HepG2 (cell line): ENCODE measurements around the gene NFATC3. TPM values are rescaled to one million over a fixed set of nuclear protein-coding genes. Genes with fewer than 3 reads are reported as not detected.

Experiments
- ATAC-seq: fragments of 200-7000 bp; cut with Tn5 transposase; 3 replicates; pipeline ENCODE4 v1.9.1; 2020; ENCODE audit warnings: mild to moderate bottlenecking, moderate library complexity
- BruUV-seq: library from RNA; stranded (reverse); fragments of 400-500 nt; replicated peaks from 2 replicates; lab custom pipeline; 2021; lab: Mats Ljungman, UMichigan
- CTCF ChIA-PET: fragments of 300-600 bp; formaldehyde crosslinking; extraction: SDS; loops from one replicate; lab custom pipeline; 2021; ENCODE audit warnings: low total read pairs, inconsistent platforms, low intra/inter-chr PET ratio; lab: Yijun Ruan, JAX
- POLR2A ChIA-PET: fragments of 350-600 bp; sonication (Branson Sonifier 250); formaldehyde crosslinking; loops from one replicate; lab custom pipeline; 2020; ENCODE audit warnings: antibody characterized with exemption, inconsistent platforms; lab: Yijun Ruan, JAX
- DNase-seq: peaks from one replicate; pipeline ENCODE4 v3.0.0-alpha.2; 2015; ENCODE audit warnings: low spot score
- FAIRE-seq: peaks from 3 replicates; lab custom pipeline; 2011; peaks lifted over from hg19 to GRCh38; lab: Jason Lieb, UNC
- H2AFZ ChIP-seq: one replicate; pipeline ENCODE4 v1.6.1; 2011; ENCODE audit warnings: low read length, inconsistent platforms
- H3K27ac ChIP-seq: fragments of 300-600 bp; 3 replicates; pipeline ENCODE4 v1.8.0; 2011; ENCODE audit warnings: mixed run types, mild to moderate bottlenecking, mixed read lengths, low read length, inconsistent platforms; ENCODE audit not compliant: insufficient read depth; ENCODE audit errors: extremely low read length
- H3K27me3 ChIP-seq, 2 experiments: fragments of 200-600 bp in 1 of 2; 2 replicates in 1 of 2; 3 replicates in 1 of 2; pipeline versions ENCODE4 v1.6.0 to v1.8.0; 2011; ENCODE audit warnings: low read length in 2 of 2, mild to moderate bottlenecking in 2 of 2, moderate library complexity in 2 of 2, inconsistent platforms in 1 of 2; ENCODE audit not compliant: insufficient read depth in 2 of 2, control insufficient read depth in 1 of 2
- H3K36me3 ChIP-seq, 2 experiments: fragments of 200-600 bp in 1 of 2; replicated peaks in 1 of 2; 2 replicates in 1 of 2; 3 replicates in 1 of 2; pipeline versions ENCODE4 v1.5.1 to v1.8.0; 2011; ENCODE audit warnings: low read length in 2 of 2, inconsistent platforms in 1 of 2; ENCODE audit not compliant: insufficient read depth in 2 of 2, control insufficient read depth in 1 of 2
- H3K4me1 ChIP-seq: 2 replicates; pipeline ENCODE4 v1.5.1; 2012; ENCODE audit warnings: low read length, inconsistent platforms; ENCODE audit not compliant: insufficient read depth
- H3K4me2 ChIP-seq: 2 replicates; pipeline ENCODE4 v1.6.0; 2011; ENCODE audit warnings: low read depth, low read length, inconsistent platforms
- H3K4me3 ChIP-seq, 3 experiments: fragments of 200-600 bp in 1 of 3; sonication (generic), shearing (Covaris generic) in 1 of 3; replicated peaks in 1 of 3; 2 replicates each; pipeline ENCODE4 v1.5.1; 2011 to 2016; ENCODE audit warnings: low read length in 3 of 3, inconsistent platforms in 2 of 3, low read depth in 2 of 3, mild to moderate bottlenecking in 2 of 3, control low read depth in 1 of 3, mixed read lengths in 1 of 3; ENCODE audit not compliant: insufficient read depth in 1 of 3
- H3K79me2 ChIP-seq: one replicate; pipeline ENCODE4 v1.6.1; 2011; ENCODE audit warnings: low read length, inconsistent platforms; ENCODE audit not compliant: insufficient read depth
- H3K9ac ChIP-seq: 2 replicates; pipeline ENCODE4 v1.6.0; 2011; ENCODE audit warnings: mild to moderate bottlenecking, low read depth, low read length, inconsistent platforms; ENCODE audit not compliant: insufficient read depth
- H3K9me3 ChIP-seq: 2 replicates; pipeline ENCODE4 v1.5.1; 2012; ENCODE audit warnings: mild to moderate bottlenecking, low read length
- H4K20me1 ChIP-seq: 2 replicates; pipeline ENCODE4 v1.6.0; 2011; ENCODE audit warnings: inconsistent platforms, mild to moderate bottlenecking, low read length, moderate library complexity; ENCODE audit not compliant: insufficient read depth
- CEBPB ChIP-seq: IDR thresholded peaks from 2 replicates; pipeline ENCODE4 v1.6.1; 2011; ENCODE audit warnings: low read depth, low read length, improper control_type of control experiment, borderline replicate concordance
- FIP1L1 ChIP-seq: fragments of 200-400 bp; formaldehyde crosslinking; IDR thresholded peaks from 2 replicates; pipeline ENCODE4 v1.6.1; 2018; ENCODE audit warnings: low read depth, mild to moderate bottlenecking, low read length, moderate library complexity, borderline replicate concordance; ENCODE audit not compliant: insufficient read depth
- POLR2AphosphoS5 ChIP-seq: IDR thresholded peaks from 2 replicates; pipeline ENCODE4 v1.6.1; 2012; ENCODE audit warnings: low read depth, low read length
- POLR2G ChIP-seq: fragments of 200-400 bp; formaldehyde crosslinking; IDR thresholded peaks from 2 replicates; pipeline ENCODE4 v1.6.1; 2018; ENCODE audit warnings: mild to moderate bottlenecking, low read depth, low read length, moderate library complexity
- RBM22 ChIP-seq: fragments of 200-400 bp; formaldehyde crosslinking; optimal IDR thresholded peaks from 2 replicates; pipeline ENCODE3; 2017; ENCODE audit warnings: mild to moderate bottlenecking, low read length, moderate library complexity
- SP5 ChIP-seq: IDR thresholded peaks from 2 replicates; pipeline ENCODE4 v1.6.1; 2016; ENCODE audit warnings: low read depth, borderline replicate concordance
- ZBTB7B ChIP-seq: sonication (generic); formaldehyde crosslinking; IDR thresholded peaks from 2 replicates; pipeline ENCODE4 v1.4.0; 2020; ENCODE audit warnings: missing genetic modification reagents
- ZC3H13 ChIP-seq: sonication (generic); formaldehyde crosslinking; IDR thresholded peaks from 2 replicates; pipeline ENCODE4 v1.8.1; 2023; ENCODE audit warnings: mild to moderate bottlenecking, missing genetic modification reagents, moderate library complexity
- ZC3H4 ChIP-seq: sonication (generic); formaldehyde crosslinking; IDR thresholded peaks from 2 replicates; pipeline ENCODE4 v1.4.0; 2020; ENCODE audit warnings: missing genetic modification reagents, borderline replicate concordance
- ZNF670 ChIP-seq: sonication (generic); formaldehyde crosslinking; IDR thresholded peaks from 2 replicates; pipeline ENCODE4 v1.8.0; 2022; ENCODE audit warnings: mild to moderate bottlenecking, missing genetic modification reagents, borderline replicate concordance
- WGBS: methylation state at CpG from one replicate; pipeline ENCODE4 v1.1.6; 2017; ENCODE audit warnings: low lambda C conversion rate; 5-methylcytosine and 5-hydroxymethylcytosine counted together
- in situ Hi-C: cut with HindIII; loops from 2 replicates; pipeline ENCODE4 v1.10.0; 2017; ENCODE audit warnings: low pct_unique_long_range_greater_than_20kb; ENCODE audit not compliant: extremely low pct_ligation_motif_present
- intact Hi-C: fragments of 100-400 bp; cut with micrococcal nuclease; formaldehyde crosslinking; loops from one replicate; pipeline ENCODE4 v1.10.0; 2022; ENCODE audit not compliant: unreplicated experiment
- polyA plus RNA-seq, 8 experiments: library from polyadenylated mRNA; depleted of rRNA in 3 of 8; stranded (reverse) in 7 of 8; unstranded in 1 of 8; fragments of >200 nt; fragmentation: Illumina TruSeq in 4 of 8; extraction: Trizol in 4 of 8; gene quantifications; 2 replicates each; pipeline versions ENCODE4 v1.2.1 to v1.2.3, GENCODE V29; 2011 to 2016; ENCODE audit warnings: low read depth in 4 of 8, missing spikeins in 1 of 8, mixed read lengths in 1 of 8; ENCODE audit not compliant: insufficient read depth in 1 of 8
- total RNA-seq, 5 experiments: library from RNA; depleted of rRNA; stranded (reverse); fragments of >200 nt; fragmentation: Illumina TruSeq; extraction: Trizol; gene quantifications; 2 replicates each; pipeline ENCODE4 v1.2.3, GENCODE V29; 2016; ENCODE audit warnings: low read depth in 1 of 5
- TF ChIP-seq, protein P1 (sequence below): IDR thresholded peaks from 2 replicates; pipeline ENCODE4 v1.6.1; 2016; ENCODE audit warnings: low read depth, borderline replicate concordance

NFATC3 gene
- total and polyA plus RNA-seq, 2 of the 13 experiments (the other 11 are each of a cell fraction or from before 2014, with no cell fraction given): 52.6 to 62.7 TPM

DNA sequence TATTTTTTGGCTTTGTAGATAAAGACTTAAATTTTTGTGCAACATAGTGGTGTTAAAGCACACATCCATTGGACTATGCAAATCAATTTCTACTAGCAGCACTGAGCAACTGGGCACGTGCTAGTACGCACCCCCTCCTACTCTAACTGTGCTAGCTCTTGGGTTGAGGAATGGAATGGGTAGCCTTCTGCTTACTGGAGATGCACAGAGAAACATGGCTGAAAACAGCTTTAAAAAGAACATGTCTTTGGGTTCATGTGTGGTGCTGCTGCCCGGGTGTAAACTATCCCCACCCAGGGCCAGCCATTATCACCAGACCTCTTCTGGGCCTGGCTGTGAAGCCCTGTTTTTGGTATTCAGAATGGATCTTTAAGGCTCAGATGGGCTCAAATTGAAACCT, 143.5 kb downstream of the NFATC3 start:
- ChIA-PET CTCF (interaction anchor here (1.0 to 1.3 kb wide), 2 partner anchors 135 to 236 kb away, joined by 3 read pairs; no protein-coding TSS in a partner anchor), POLR2A (interaction anchor here (0.7 to 3.1 kb wide), 6 partner anchors 8 to 149 kb away, joined by 3 to 24 read pairs (median 4); partner anchors contain the start of genes ESRP2, NFATC3, PLA2G15 and PRMT7)
- no peak for DNase-seq

DNA sequence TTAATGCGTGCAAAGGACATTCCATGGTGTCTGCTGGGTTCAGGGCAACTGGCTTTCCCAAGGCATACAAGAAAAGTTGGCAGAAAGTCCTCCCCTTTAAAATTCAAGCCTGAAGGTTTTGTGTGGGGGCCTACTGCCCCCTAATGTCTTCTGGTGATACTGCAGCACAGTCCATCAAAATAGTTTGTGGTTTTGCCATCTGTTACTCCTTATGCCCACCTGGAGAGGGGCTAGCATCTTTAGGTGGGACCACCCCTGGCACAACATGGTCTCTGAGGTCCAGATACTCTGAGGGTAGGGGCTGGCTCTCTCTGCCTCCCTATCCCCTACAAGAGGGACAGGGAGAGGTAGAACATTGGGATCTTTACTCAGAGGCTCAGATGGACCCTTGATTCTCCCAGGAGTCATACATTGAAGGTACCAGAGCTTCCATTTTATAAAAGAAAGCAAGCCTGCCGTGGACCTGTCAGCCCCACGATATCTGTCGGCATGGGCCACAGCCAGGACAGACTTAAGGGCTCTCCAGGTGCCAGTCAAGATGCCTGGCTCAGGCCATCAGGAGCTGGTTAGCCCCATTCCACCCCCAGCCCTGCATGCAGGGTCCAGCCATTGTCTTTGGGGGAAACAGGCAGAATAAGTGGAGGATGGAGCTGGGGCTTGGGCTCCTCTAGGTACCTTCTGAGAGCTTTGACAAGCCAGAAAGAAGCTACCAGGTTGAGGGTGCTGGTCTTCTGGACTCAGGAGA, 144.4 kb downstream of the NFATC3 start:
- H3K27me3 ChIP-seq: no peaks in the 10 kb centered on the region
- no peak overlapping the region for H2AFZ ChIP-seq
- POLR2A ChIA-PET: interaction anchor here (0.6 to 1.5 kb wide), 6 partner anchors 9 to 179 kb away, joined by 3 to 5 read pairs (median 3); no protein-coding TSS in a partner anchor
- H3K79me2 ChIP-seq: peaks cover 13% of the 10 kb centered on the region
- H4K20me1 ChIP-seq: peaks cover 40% of the 10 kb centered on the region
- intact Hi-C loops (loop anchor here (1.0 to 5.0 kb wide), 3 partner anchors 37 to 237 kb away; no protein-coding TSS in a partner anchor), in situ Hi-C loops (loop anchor here (10.0 kb wide), 1 partner anchor 145 kb away; the partner anchor contains the start of gene NFATC3)
- H3K4me3 ChIP-seq: no peak overlapping the region
- H3K9me3 ChIP-seq: no peaks in the 10 kb centered on the region
- peak; percentile 64 for DNase-seq
- CTCF ChIA-PET: interaction anchor here (0.8 to 1.3 kb wide), 2 partner anchors 189 to 236 kb away, joined by 3 read pairs; no protein-coding TSS in a partner anchor
- peak; percentile 1; the same call in 1 of the 3 replicates for ATAC-seq
- H3K4me1 ChIP-seq: peaks cover 38% of the 10 kb centered on the region
- FAIRE-seq: peak; percentile 95
- no TSS peak for BruUV-seq
- H3K9ac ChIP-seq: no peak overlapping the region
- WGBS: 77% methylated on average over 4 of the region's 4 CpGs
- H3K36me3 ChIP-seq: peaks cover 39 to 77% of the 10 kb centered on the region in 2 experiments
- no peak overlapping the region for H3K4me2 ChIP-seq
- no peak overlapping the region for H3K27ac ChIP-seq
- TF ChIP-seq, protein P1, sequence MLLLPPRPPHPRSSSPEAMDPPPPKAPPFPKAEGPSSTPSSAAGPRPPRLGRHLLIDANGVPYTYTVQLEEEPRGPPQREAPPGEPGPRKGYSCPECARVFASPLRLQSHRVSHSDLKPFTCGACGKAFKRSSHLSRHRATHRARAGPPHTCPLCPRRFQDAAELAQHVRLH (CRISPR knock-in tag): 0 out of 2 replicates have a peak, but pooled peaks have one; percentile 31
- TF ChIP-seq ZNF670 (CRISPR knock-in tag): no peak
- no peak for TF ChIP-seq SP5 (CRISPR knock-in tag)

More for the DNA sequence above, 143.5 kb downstream of the NFATC3 start:
- Histone ChIP-seq H3K36me3 (peaks cover 39 to 76% of the 10 kb centered on the region in 2 experiments), H4K20me1 (peaks cover 31% of the 10 kb centered on the region), H3K27me3 (no peaks in the 10 kb centered on the region), H3K27ac (no peak overlapping the region), H3K9me3 (no peaks in the 10 kb centered on the region), H3K4me2 (no peak overlapping the region), H3K4me1 (peaks cover 28% of the 10 kb centered on the region), H3K9ac (no peak overlapping the region), H3K79me2 (peaks cover 5% of the 10 kb centered on the region), H2AFZ (no peak overlapping the region), H3K4me3 (no peak overlapping the region)
- no peak for ATAC-seq
- 99% methylated on average over 3 of the region's 3 CpGs for WGBS
- peak; percentile 60 for FAIRE-seq
- BruUV-seq: no TSS peak
- intact Hi-C loops (loop anchor here (1.0 to 5.0 kb wide), 3 partner anchors 36 to 236 kb away; no protein-coding TSS in a partner anchor), in situ Hi-C loops (no loop called here)
- TF ChIP-seq CEBPB: no peak
- peak; percentile 42 for TF ChIP-seq POLR2AphosphoS5
- TF ChIP-seq ZBTB7B (CRISPR knock-in tag): no peak
- 0 out of 2 replicates have a peak, but pooled peaks have one; percentile 18 for TF ChIP-seq POLR2G
- peak; percentile 39; the same call in 1 of the 2 replicates for TF ChIP-seq ZC3H13 (CRISPR knock-in tag)
- TF ChIP-seq FIP1L1: no peak
- peak; percentile 65; the same call in 1 of the 2 replicates for TF ChIP-seq ZC3H4 (CRISPR knock-in tag)
- TF ChIP-seq RBM22: peak; percentile 73
